Measurements from ENCODE around the gene MAGI1.

Gene MAGI1

GRCh38 chr3:65960087-65960486, 78.6 kb downstream of the MAGI1 start:
- WGBS (ENCODE audit: insufficient coverage, insufficient read length), result no CpG with 5 or more reads among the region's 6 CpGs
- peaks cover 2% of the 10 kb centered on the region; the same call in 1 of the 2 replicates for H3K4me1 ChIP-seq (ENCODE audit: control insufficient read depth, insufficient read depth, low read length)

GRCh38 chr3:65958216-65958615, 80.5 kb downstream of the MAGI1 start:
- Histone ChIP-seq H3K27me3 (ENCODE audit: control insufficient read depth, insufficient read depth, low read length) (no peaks in the 10 kb centered on the region), H3K9me3 (ENCODE audit: control insufficient read depth, insufficient read depth, low read length) (no peaks in the 10 kb centered on the region), H3K36me3 (ENCODE audit: control insufficient read depth, insufficient read depth, low read length) (no peaks in the 10 kb centered on the region), H3K4me1 (ENCODE audit: control insufficient read depth, insufficient read depth, low read length) (peaks cover 5% of the 10 kb centered on the region; the same call in 1 of the 2 replicates), H3K27ac (ENCODE audit: low read length) (no peak overlapping the region), H3K4me3 (ENCODE audit: low read length) (no peak overlapping the region)
- no CpG with 5 or more reads among the region's 2 CpGs for WGBS (ENCODE audit: insufficient coverage, insufficient read length)
- DNase-seq (ENCODE audit: low read depth, low spot score), result no peak

More at GRCh38 chr3:65960087-65960486, 78.6 kb downstream of the MAGI1 start:
- Histone ChIP-seq H3K36me3 (ENCODE audit: control insufficient read depth, insufficient read depth, low read length) (no peaks in the 10 kb centered on the region), H3K9me3 (ENCODE audit: control insufficient read depth, insufficient read depth, low read length) (no peaks in the 10 kb centered on the region), H3K27me3 (ENCODE audit: control insufficient read depth, insufficient read depth, low read length) (no peaks in the 10 kb centered on the region), H3K4me3 (ENCODE audit: low read length) (no peak overlapping the region), H3K27ac (ENCODE audit: low read length) (no peak overlapping the region)
- DNase-seq (ENCODE audit: low read depth, low spot score), result no peak

GRCh38 chr3:65955792-65956477, 82.8 kb downstream of the MAGI1 start:
- H3K27me3 ChIP-seq (ENCODE audit: control insufficient read depth, insufficient read depth, low read length), result no peaks in the 10 kb centered on the region
- no CpG with 5 or more reads among the region's 10 CpGs for WGBS (ENCODE audit: insufficient coverage, insufficient read length)
- no peak overlapping the region for H3K4me3 ChIP-seq (ENCODE audit: low read length)
- no peak for DNase-seq (ENCODE audit: low read depth, low spot score)
- H3K27ac ChIP-seq (ENCODE audit: low read length), result no peak overlapping the region
- no peaks in the 10 kb centered on the region for H3K9me3 ChIP-seq (ENCODE audit: control insufficient read depth, insufficient read depth, low read length)
- peaks cover 5% of the 10 kb centered on the region; the same call in 1 of the 2 replicates for H3K4me1 ChIP-seq (ENCODE audit: control insufficient read depth, insufficient read depth, low read length)
- H3K36me3 ChIP-seq (ENCODE audit: control insufficient read depth, insufficient read depth, low read length), result no peaks in the 10 kb centered on the region

- no peaks in the 10 kb centered on the region for H3K27me3 ChIP-seq (ENCODE audit: control insufficient read depth, insufficient read depth, low read length)
- H3K27ac ChIP-seq (ENCODE audit: low read length), result no peak overlapping the region
- no peaks in the 10 kb centered on the region for H3K9me3 ChIP-seq (ENCODE audit: control insufficient read depth, insufficient read depth, low read length)
- H3K4me1 ChIP-seq (ENCODE audit: control insufficient read depth, insufficient read depth, low read length), result peaks cover 10% of the 10 kb centered on the region; the same call in 1 of the 2 replicates
- DNase-seq (ENCODE audit: low read depth, low spot score), result no peak
- no peaks in the 10 kb centered on the region for H3K36me3 ChIP-seq (ENCODE audit: control insufficient read depth, insufficient read depth, low read length)
- no peak overlapping the region for H3K4me3 ChIP-seq (ENCODE audit: low read length)
- WGBS (ENCODE audit: insufficient coverage, insufficient read length), result no CpG with 5 or more reads among the region's 16 CpGs
Measured at GRCh38 chr3:65953881-65954733, 84.6 kb downstream of the MAGI1 start.

GRCh38 chr3:65953301-65953812, 85.4 kb downstream of the MAGI1 start:
- peak; percentile 76 for DNase-seq (ENCODE audit: low read depth, low spot score)
- H3K27ac ChIP-seq (ENCODE audit: low read length), result no peak overlapping the region
- H3K9me3 ChIP-seq (ENCODE audit: control insufficient read depth, insufficient read depth, low read length), result no peaks in the 10 kb centered on the region
- H3K36me3 ChIP-seq (ENCODE audit: control insufficient read depth, insufficient read depth, low read length), result no peaks in the 10 kb centered on the region
- no CpG with 5 or more reads among the region's 5 CpGs for WGBS (ENCODE audit: insufficient coverage, insufficient read length)
- H3K27me3 ChIP-seq (ENCODE audit: control insufficient read depth, insufficient read depth, low read length), result no peaks in the 10 kb centered on the region
- no peak overlapping the region for H3K4me3 ChIP-seq (ENCODE audit: low read length)
- H3K4me1 ChIP-seq (ENCODE audit: control insufficient read depth, insufficient read depth, low read length), result peaks cover 10% of the 10 kb centered on the region; the same call in 1 of the 2 replicates

GRCh38 chr3:65952842-65953241, 85.9 kb downstream of the MAGI1 start:
- no peaks in the 10 kb centered on the region for H3K9me3 ChIP-seq (ENCODE audit: control insufficient read depth, insufficient read depth, low read length)
- H3K27me3 ChIP-seq (ENCODE audit: control insufficient read depth, insufficient read depth, low read length), result no peaks in the 10 kb centered on the region
- no CpG with 5 or more reads among the region's 1 CpG for WGBS (ENCODE audit: insufficient coverage, insufficient read length)
- DNase-seq (ENCODE audit: low read depth, low spot score), result no peak
- H3K4me3 ChIP-seq (ENCODE audit: low read length), result no peak overlapping the region
- no peak overlapping the region for H3K27ac ChIP-seq (ENCODE audit: low read length)
- H3K4me1 ChIP-seq (ENCODE audit: control insufficient read depth, insufficient read depth, low read length), result peaks cover 10% of the 10 kb centered on the region; the same call in 1 of the 2 replicates
- no peaks in the 10 kb centered on the region for H3K36me3 ChIP-seq (ENCODE audit: control insufficient read depth, insufficient read depth, low read length)

- H3K27ac ChIP-seq (ENCODE audit: low read length), result no peak overlapping the region
- no peaks in the 10 kb centered on the region for H3K27me3 ChIP-seq (ENCODE audit: control insufficient read depth, insufficient read depth, low read length)
- peaks cover 10% of the 10 kb centered on the region; the same call in 1 of the 2 replicates for H3K4me1 ChIP-seq (ENCODE audit: control insufficient read depth, insufficient read depth, low read length)
- H3K36me3 ChIP-seq (ENCODE audit: control insufficient read depth, insufficient read depth, low read length), result no peaks in the 10 kb centered on the region
- WGBS (ENCODE audit: insufficient coverage, insufficient read length), result no CpG with 5 or more reads among the region's 4 CpGs
- DNase-seq (ENCODE audit: low read depth, low spot score), result no peak
- no peak overlapping the region for H3K4me3 ChIP-seq (ENCODE audit: low read length)
- no peaks in the 10 kb centered on the region for H3K9me3 ChIP-seq (ENCODE audit: control insufficient read depth, insufficient read depth, low read length)
Measured at GRCh38 chr3:65951836-65952505, 86.7 kb downstream of the MAGI1 start.

GRCh38 chr3:65950340-65951326, 88.1 kb downstream of the MAGI1 start:
- no CpG with 5 or more reads among the region's 7 CpGs for WGBS (ENCODE audit: insufficient coverage, insufficient read length)
- H3K27ac ChIP-seq (ENCODE audit: low read length), result no peak overlapping the region
- no peaks in the 10 kb centered on the region for H3K9me3 ChIP-seq (ENCODE audit: control insufficient read depth, insufficient read depth, low read length)
- H3K27me3 ChIP-seq (ENCODE audit: control insufficient read depth, insufficient read depth, low read length), result no peaks in the 10 kb centered on the region
- H3K4me3 ChIP-seq (ENCODE audit: low read length), result no peak overlapping the region
- peak; percentile 50 for DNase-seq (ENCODE audit: low read depth, low spot score)
- peaks cover 14% of the 10 kb centered on the region for H3K4me1 ChIP-seq (ENCODE audit: control insufficient read depth, insufficient read depth, low read length)
- no peaks in the 10 kb centered on the region for H3K36me3 ChIP-seq (ENCODE audit: control insufficient read depth, insufficient read depth, low read length)

- no peak for DNase-seq (ENCODE audit: low read depth, low spot score)
- Histone ChIP-seq H3K27me3 (ENCODE audit: control insufficient read depth, insufficient read depth, low read length) (no peaks in the 10 kb centered on the region), H3K4me1 (ENCODE audit: control insufficient read depth, insufficient read depth, low read length) (peaks cover 9% of the 10 kb centered on the region), H3K4me3 (ENCODE audit: low read length) (no peak overlapping the region), H3K36me3 (ENCODE audit: control insufficient read depth, insufficient read depth, low read length) (no peaks in the 10 kb centered on the region), H3K27ac (ENCODE audit: low read length) (no peak overlapping the region), H3K9me3 (ENCODE audit: control insufficient read depth, insufficient read depth, low read length) (no peaks in the 10 kb centered on the region)
- no CpG with 5 or more reads among the region's 6 CpGs for WGBS (ENCODE audit: insufficient coverage, insufficient read length)
Measured at GRCh38 chr3:65948841-65949573, 89.7 kb downstream of the MAGI1 start.

Data from iPS DF 6.9 (cell line).